GM12891 (cell line): ENCODE measurements around the gene ARHGEF11.

Experiments
- POLR2A ChIP-seq: IDR thresholded peaks from 2 replicates; pipeline ENCODE4 v1.6.1; 2011; ENCODE audit warnings: low read depth, low read length, control low read depth
- POLR2AphosphoS5 ChIP-seq: IDR thresholded peaks from 2 replicates; pipeline ENCODE4 v1.6.1; 2011; ENCODE audit warnings: low read depth, low read length, control low read depth
- TAF1 ChIP-seq: IDR thresholded peaks from 2 replicates; pipeline ENCODE4 v1.6.1; 2011; ENCODE audit warnings: low read depth, low read length, control low read depth

GRCh38 chr1:156998840-156999500 lies 46.6 kb downstream of the ARHGEF11 start:
- TF ChIP-seq POLR2AphosphoS5 (no peak), POLR2A (no peak), TAF1 (no peak)
